ENCODE data around the gene ZNF488.

GRCh38 chr10:47357131-47357582, 26.9 kb downstream of the ZNF488 start:
- TF ChIP-seq, protein P1, sequence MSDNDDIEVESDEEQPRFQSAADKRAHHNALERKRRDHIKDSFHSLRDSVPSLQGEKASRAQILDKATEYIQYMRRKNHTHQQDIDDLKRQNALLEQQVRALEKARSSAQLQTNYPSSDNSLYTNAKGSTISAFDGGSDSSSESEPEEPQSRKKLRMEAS (IDR thresholded peaks at IDR 0.05; ENCODE audit: low read depth, low read length), result no peak
- no peak for TF ChIP-seq ZNF274 (IDR thresholded peaks at IDR 0.05; ENCODE audit: insufficient read depth, insufficient read length)
- no peak for TF ChIP-seq FOXM1 (IDR thresholded peaks at IDR 0.05; ENCODE audit: low read depth, low read length)
- TF ChIP-seq NFIC (IDR thresholded peaks at IDR 0.05; ENCODE audit: low read depth, low read length), result no peak
- TF ChIP-seq EGR1 (IDR thresholded peaks at IDR 0.05; ENCODE audit: borderline replicate concordance in 1 of 2, low read depth in 2 of 2, low read length in 2 of 2), result no peak
- TF ChIP-seq NR2C2 (IDR thresholded peaks at IDR 0.05; ENCODE audit: borderline replicate concordance, control insufficient read depth, insufficient read length, low read depth), result no peak
- no peak for TF ChIP-seq CREM (IDR thresholded peaks at IDR 0.05; ENCODE audit: low read depth)
- TF ChIP-seq, protein P2, sequence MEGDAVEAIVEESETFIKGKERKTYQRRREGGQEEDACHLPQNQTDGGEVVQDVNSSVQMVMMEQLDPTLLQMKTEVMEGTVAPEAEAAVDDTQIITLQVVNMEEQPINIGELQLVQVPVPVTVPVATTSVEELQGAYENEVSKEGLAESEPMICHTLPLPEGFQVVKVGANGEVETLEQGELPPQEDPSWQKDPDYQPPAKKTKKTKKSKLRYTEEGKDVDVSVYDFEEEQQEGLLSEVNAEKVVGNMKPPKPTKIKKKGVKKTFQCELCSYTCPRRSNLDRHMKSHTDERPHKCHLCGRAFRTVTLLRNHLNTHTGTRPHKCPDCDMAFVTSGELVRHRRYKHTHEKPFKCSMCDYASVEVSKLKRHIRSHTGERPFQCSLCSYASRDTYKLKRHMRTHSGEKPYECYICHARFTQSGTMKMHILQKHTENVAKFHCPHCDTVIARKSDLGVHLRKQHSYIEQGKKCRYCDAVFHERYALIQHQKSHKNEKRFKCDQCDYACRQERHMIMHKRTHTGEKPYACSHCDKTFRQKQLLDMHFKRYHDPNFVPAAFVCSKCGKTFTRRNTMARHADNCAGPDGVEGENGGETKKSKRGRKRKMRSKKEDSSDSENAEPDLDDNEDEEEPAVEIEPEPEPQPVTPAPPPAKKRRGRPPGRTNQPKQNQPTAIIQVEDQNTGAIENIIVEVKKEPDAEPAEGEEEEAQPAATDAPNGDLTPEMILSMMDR (IDR thresholded peaks at IDR 0.05 in 2 of 3, conservative IDR thresholded peaks at IDR 0.05 in 1 of 3; ENCODE audit: control insufficient read depth in 2 of 3, extremely low read depth in 1 of 3, insufficient read depth in 1 of 3, low read depth in 3 of 3, low read length in 3 of 3), result no peak
- TF ChIP-seq ETV6 (conservative IDR thresholded peaks at IDR 0.05 in 1 of 2, IDR thresholded peaks at IDR 0.05 in 1 of 2; ENCODE audit: borderline replicate concordance in 1 of 2, low read depth in 1 of 2), result no peak
